Thymus (tissue), 11 donors: ENCODE measurements around the gene GPSM1. TPM values are rescaled to one million over a fixed set of nuclear protein-coding genes. Genes with fewer than 3 reads are reported as not detected.
"Not testable (repeated sequence)": the region's sequence is repeated elsewhere in the genome, so short reads cannot be mapped to it uniquely, and the experiment has no call there.

Experiments used
- DNase-seq, 9 donors: peaks; one replicate each; pipeline ENCODE4 v3.0.0-alpha.2; 2013; ENCODE audit warnings: low spot score in 9 of 9, low read depth in 6 of 9, missing footprints in 1 of 9
- H3K27ac ChIP-seq, 2 donors: one replicate each; pipeline ENCODE4 v1.5.1; 2013; ENCODE audit warnings: control low read depth in 1 of 2, low read depth in 1 of 2, low read length in 1 of 2, mild to moderate bottlenecking in 1 of 2, moderate library complexity in 1 of 2
- H3K27me3 ChIP-seq, 2 donors: one replicate each; pipeline ENCODE4 v1.5.1; 2013; ENCODE audit warnings: low read length in 1 of 2; ENCODE audit not compliant: control insufficient read depth in 2 of 2, insufficient read depth in 1 of 2
- H3K36me3 ChIP-seq, 2 donors: one replicate each; pipeline ENCODE4 v1.5.1; 2013; ENCODE audit warnings: low read length in 1 of 2, mild to moderate bottlenecking in 1 of 2, moderate library complexity in 1 of 2; ENCODE audit not compliant: control insufficient read depth in 2 of 2, insufficient read depth in 2 of 2
- H3K4me1 ChIP-seq, 2 donors: one replicate each; pipeline ENCODE4 v1.5.1; 2013; ENCODE audit warnings: low read length in 2 of 2; ENCODE audit not compliant: control insufficient read depth in 2 of 2, insufficient read depth in 2 of 2
- H3K4me3 ChIP-seq, 2 donors: one replicate each; pipeline ENCODE4 v1.5.1; 2013; ENCODE audit warnings: low read length in 2 of 2, control low read depth in 1 of 2, mild to moderate bottlenecking in 1 of 2
- H3K9me3 ChIP-seq, 2 donors: one replicate each; pipeline ENCODE4 v1.5.1; 2013; ENCODE audit warnings: low read length in 1 of 2, mild to moderate bottlenecking in 1 of 2; ENCODE audit not compliant: control insufficient read depth in 2 of 2, insufficient read depth in 1 of 2
- WGBS: extraction: QIAGEN DNeasy Blood & Tissue Kit; methylation state at CpG from one replicate; pipeline ENCODE4 v1.1.7; 2013; 5-methylcytosine and 5-hydroxymethylcytosine counted together
- polyA plus RNA-seq: library from polyadenylated mRNA; stranded (reverse); fragments of 200-250 nt; gene quantifications from one replicate; pipeline ENCODE4 v1.2.3, GENCODE V29; 2013
- total RNA-seq: library from RNA; stranded (reverse); fragments of 120-200 nt; gene quantifications from one replicate; pipeline ENCODE4 v1.2.4, GENCODE V29; 2013
- donor health status: healthy.

The GPSM1 gene
- total and polyA plus RNA-seq, 2 donors: 6.1 to 13.1 TPM

DNA sequence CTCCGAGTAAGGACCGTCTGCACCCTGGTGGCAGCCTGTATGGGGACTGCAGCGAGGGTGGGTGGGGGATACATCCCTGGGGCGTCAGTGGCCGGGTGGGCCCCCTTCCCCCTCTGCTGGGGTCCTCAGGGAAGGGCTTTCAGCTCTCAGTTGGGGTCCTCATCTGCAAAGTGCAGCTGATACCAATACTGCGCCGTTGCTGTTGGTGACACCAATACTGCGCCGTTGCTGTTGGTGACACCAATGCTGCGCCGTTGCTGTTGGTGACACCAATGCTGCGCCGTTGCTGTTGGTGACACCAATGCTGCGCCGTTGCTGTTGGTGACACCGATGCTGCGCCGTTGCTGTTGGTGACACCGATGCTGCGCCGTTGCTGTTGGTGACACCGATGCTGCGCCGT lies 24.5 kb downstream of the GPSM1 start:
- WGBS: 99% methylated on average over 14 of the region's 24 CpGs
- H3K27me3 ChIP-seq, H3K36me3 ChIP-seq, H3K27ac ChIP-seq, H3K4me3 ChIP-seq, H3K9me3 ChIP-seq, DNase-seq: not testable (repeated sequence)
- H3K4me1 ChIP-seq: peaks cover 0 to 21% of the 10 kb centered on the region in 2 donors

DNA sequence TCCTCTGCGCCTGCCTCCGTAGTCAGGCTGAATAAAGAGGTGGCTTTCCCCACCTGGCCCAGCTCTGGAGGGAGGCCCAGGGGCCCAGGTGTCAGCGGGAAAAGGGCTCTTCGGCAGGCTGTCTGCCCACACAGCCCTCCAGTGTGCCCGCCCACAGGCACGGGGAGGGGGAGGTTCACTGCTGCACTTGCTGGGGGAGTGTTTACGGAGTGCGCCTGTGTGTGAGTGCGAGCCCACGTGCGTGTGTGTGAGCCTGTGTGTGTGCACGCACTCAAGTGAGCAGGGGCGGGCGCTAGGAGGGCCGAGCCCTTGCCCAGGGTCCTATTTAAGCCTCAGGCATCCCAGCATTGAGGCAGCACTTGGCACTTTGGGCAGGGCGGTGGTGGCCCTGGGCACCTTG lies 25.3 kb downstream of the GPSM1 start:
- Histone ChIP-seq H3K27ac (peak overlapping the region in 1 of 2 donors; percentile 7), H3K27me3 (no peaks in the 10 kb centered on the region), H3K36me3 (peaks cover 1 to 3% of the 10 kb centered on the region in 2 donors), H3K4me3 (no peak overlapping the region), H3K4me1 (peaks cover 0 to 21% of the 10 kb centered on the region in 2 donors), H3K9me3 (peaks cover 0 to 3% of the 10 kb centered on the region in 2 donors)
- 74% methylated on average over 16 of the region's 16 CpGs for WGBS
- DNase-seq: peak in 5 of 9 donors; percentile 25 to 74 (median 58)

GRCh38 chr9:136353088-136353487 lies 25.7 kb downstream of the GPSM1 start:
- peaks cover 3 to 5% of the 10 kb centered on the region in 2 donors for H3K36me3 ChIP-seq
- H3K9me3 ChIP-seq: peaks cover 0 to 3% of the 10 kb centered on the region in 2 donors
- 95% methylated on average over 11 of the region's 11 CpGs for WGBS
- H3K4me3 ChIP-seq: no peak overlapping the region
- peak overlapping the region in 1 of 2 donors; percentile 7 for H3K27ac ChIP-seq
- H3K4me1 ChIP-seq: peaks cover 0 to 21% of the 10 kb centered on the region in 2 donors
- no peaks in the 10 kb centered on the region for H3K27me3 ChIP-seq
- no peak for DNase-seq

GRCh38 chr9:136353757-136354488 lies 26.6 kb downstream of the GPSM1 start:
- Histone ChIP-seq H3K27me3 (no peaks in the 10 kb centered on the region), H3K4me3 (no peak overlapping the region), H3K27ac (no peak overlapping the region), H3K9me3 (peaks cover 0 to 3% of the 10 kb centered on the region in 2 donors), H3K36me3 (peaks cover 3 to 13% of the 10 kb centered on the region in 2 donors), H3K4me1 (peaks cover 0 to 21% of the 10 kb centered on the region in 2 donors)
- DNase-seq: no peak
- 94% methylated on average over 13 of the region's 13 CpGs for WGBS

DNA sequence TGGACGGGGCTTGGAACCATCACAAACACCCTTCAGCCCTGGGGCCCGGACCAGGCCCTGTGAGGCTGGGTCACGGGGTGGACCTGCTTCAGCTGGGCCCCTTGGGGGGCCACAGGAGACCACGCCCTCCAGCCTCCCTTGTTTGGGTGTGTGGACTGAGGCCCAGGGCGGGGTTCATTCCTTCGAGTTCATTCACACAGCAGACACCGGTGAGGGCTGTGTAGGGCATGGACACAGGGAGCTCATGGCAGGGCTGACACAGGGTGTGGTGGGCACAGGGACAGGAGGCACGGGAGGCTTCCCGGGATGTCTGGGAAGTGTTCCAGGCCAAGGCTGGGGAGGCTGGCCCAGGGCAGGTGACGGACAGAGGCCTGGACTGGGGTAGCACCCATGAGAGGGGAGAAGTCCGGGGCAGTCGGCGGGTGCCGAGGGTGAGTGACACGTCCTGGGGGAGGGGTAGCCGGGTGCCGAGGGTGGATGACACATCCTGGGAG lies 27.3 kb downstream of the GPSM1 start:
- Histone ChIP-seq H3K36me3 (peaks cover 3 to 18% of the 10 kb centered on the region in 2 donors), H3K9me3 (peaks cover 0 to 3% of the 10 kb centered on the region in 2 donors), H3K27ac (no peak overlapping the region), H3K27me3 (no peaks in the 10 kb centered on the region), H3K4me1 (peaks cover 0 to 21% of the 10 kb centered on the region in 2 donors), H3K4me3 (no peak overlapping the region)
- no peak for DNase-seq
- WGBS: 93% methylated on average over 17 of the region's 17 CpGs

GRCh38 chr9:136355616-136356557 lies 28.5 kb downstream of the GPSM1 start:
- H3K4me1 ChIP-seq: peaks cover 0 to 21% of the 10 kb centered on the region in 2 donors
- no peaks in the 10 kb centered on the region for H3K27me3 ChIP-seq
- peaks cover 0 to 3% of the 10 kb centered on the region in 2 donors for H3K9me3 ChIP-seq
- no peak for DNase-seq
- WGBS: 96% methylated on average over 54 of the region's 54 CpGs
- no peak overlapping the region for H3K4me3 ChIP-seq
- peaks cover 3 to 28% of the 10 kb centered on the region in 2 donors for H3K36me3 ChIP-seq
- H3K27ac ChIP-seq: no peak overlapping the region

GRCh38 chr9:136357202-136357725 lies 29.9 kb downstream of the GPSM1 start:
- no peaks in the 10 kb centered on the region for H3K27me3 ChIP-seq
- no peak overlapping the region for H3K27ac ChIP-seq
- WGBS: 92% methylated on average over 22 of the region's 22 CpGs
- peaks cover 3 to 41% of the 10 kb centered on the region in 2 donors for H3K36me3 ChIP-seq
- no peak overlapping the region for H3K4me3 ChIP-seq
- H3K9me3 ChIP-seq: peaks cover 0 to 3% of the 10 kb centered on the region in 2 donors
- no peak for DNase-seq
- H3K4me1 ChIP-seq: peaks cover 0 to 20% of the 10 kb centered on the region in 2 donors

- peaks cover 0 to 3% of the 10 kb centered on the region in 2 donors for H3K9me3 ChIP-seq
- peaks cover 3 to 44% of the 10 kb centered on the region in 2 donors for H3K36me3 ChIP-seq
- H3K27ac ChIP-seq: no peak overlapping the region
- WGBS: 96% methylated on average over 29 of the region's 29 CpGs
- H3K4me3 ChIP-seq: no peak overlapping the region
- peaks cover 0 to 12% of the 10 kb centered on the region in 2 donors for H3K4me1 ChIP-seq
- no peaks in the 10 kb centered on the region for H3K27me3 ChIP-seq
- DNase-seq: no peak
Measured at GRCh38 chr9:136358016-136358415, 30.7 kb downstream of the GPSM1 start.
